HG02763 (cell line): ENCODE data around the gene PDZD8.
"Not testable (repeated sequence)": the region's sequence is repeated elsewhere in the genome, so short reads cannot be mapped to it uniquely, and the experiment has no call there.

ENCODE experiments used
- ATAC-seq: cut with Tn5 transposase; IDR thresholded peaks from one replicate; pipeline ENCODE4 v1.9.1; 2021; ENCODE audit warnings: mild to moderate bottlenecking, moderate library complexity; ENCODE audit not compliant: unreplicated experiment

Gene PDZD8

GRCh38 chr10:117350909-117351308 is 24.3 kb downstream of the PDZD8 start:
- peak; percentile 59 for ATAC-seq

- ATAC-seq = no peak
Observed at GRCh38 chr10:117348236-117348635, 27.0 kb downstream of the PDZD8 start.

- ATAC-seq = no peak
Observed at GRCh38 chr10:117346574-117346973, 28.7 kb downstream of the PDZD8 start.

GRCh38 chr10:117345143-117345542 is 30.1 kb downstream of the PDZD8 start:
- no peak for ATAC-seq

GRCh38 chr10:117342641-117343040 is 32.6 kb downstream of the PDZD8 start:
- ATAC-seq = no peak

- ATAC-seq = no peak
Observed at GRCh38 chr10:117341061-117341460, 34.2 kb downstream of the PDZD8 start.

GRCh38 chr10:117339979-117340378 is 35.3 kb downstream of the PDZD8 start:
- no peak for ATAC-seq

GRCh38 chr10:117339578-117339977 is 35.7 kb downstream of the PDZD8 start:
- ATAC-seq = no peak

GRCh38 chr10:117334926-117335325 is 40.3 kb downstream of the PDZD8 start:
- ATAC-seq = no peak

- ATAC-seq = no peak
Observed at GRCh38 chr10:117334066-117334465, 41.2 kb downstream of the PDZD8 start.

GRCh38 chr10:117327262-117327661 is 48.0 kb downstream of the PDZD8 start:
- ATAC-seq = no peak

- no peak for ATAC-seq
Observed at GRCh38 chr10:117324367-117324766, 50.9 kb downstream of the PDZD8 start.

- no peak for ATAC-seq
Observed at GRCh38 chr10:117322260-117322659, 53.0 kb downstream of the PDZD8 start.

GRCh38 chr10:117320050-117320665 is 55.1 kb downstream of the PDZD8 start:
- ATAC-seq = no peak

GRCh38 chr10:117318909-117319308 is 56.3 kb downstream of the PDZD8 start:
- ATAC-seq = no peak

- ATAC-seq = no peak
Observed at GRCh38 chr10:117316701-117317100, 58.5 kb downstream of the PDZD8 start.

- no peak for ATAC-seq
Observed at GRCh38 chr10:117313641-117314040, 61.6 kb downstream of the PDZD8 start.

GRCh38 chr10:117312430-117312829 is 62.8 kb downstream of the PDZD8 start:
- no peak for ATAC-seq

- ATAC-seq = no peak
Observed at GRCh38 chr10:117311261-117311660, 64.0 kb downstream of the PDZD8 start.

GRCh38 chr10:117306674-117307073 is 68.6 kb downstream of the PDZD8 start:
- ATAC-seq = no peak

GRCh38 chr10:117303451-117303850 is 71.8 kb downstream of the PDZD8 start:
- not testable (repeated sequence) for ATAC-seq

- no peak for ATAC-seq
Observed at GRCh38 chr10:117300671-117301070, 74.6 kb downstream of the PDZD8 start.

- ATAC-seq = no peak
Observed at GRCh38 chr10:117299435-117299834, 75.8 kb downstream of the PDZD8 start.
